ENCODE data around the gene DNM3. TPM values are rescaled to one million over a fixed set of nuclear protein-coding genes. Genes with fewer than 3 reads are reported as not detected.

DNM3 gene
- total RNA-seq, 2 experiments from 2014 or later, result 0.93 to 1.2 TPM

GRCh38 chr1:171997936-171998335 lies 156.6 kb downstream of the DNM3 start:
- Mint-ChIP-seq H3K27me3 (no peaks in the 10 kb centered on the region), H3K4me3 (no peak overlapping the region), H3K9me3 (no peaks in the 10 kb centered on the region), H3K36me3 (no peaks in the 10 kb centered on the region), H3K4me1 (ENCODE audit: low read depth) (no peaks in the 10 kb centered on the region), H3K27ac (no peak overlapping the region)
- ChIA-PET POLR2A (interaction anchor here (0.6 kb wide), 1 partner anchor 276 kb away, joined by 3 read pairs; no protein-coding TSS in a partner anchor), CTCF (no interaction called here)
- no peak for DNase-seq
- intact Hi-C loops (cut with micrococcal nuclease), result no loop called here

GRCh38 chr1:171998711-171999110 lies 157.4 kb downstream of the DNM3 start:
- Mint-ChIP-seq H3K4me1 (ENCODE audit: low read depth) (no peaks in the 10 kb centered on the region), H3K27ac (no peak overlapping the region), H3K27me3 (no peaks in the 10 kb centered on the region), H3K9me3 (no peaks in the 10 kb centered on the region), H3K4me3 (no peak overlapping the region), H3K36me3 (no peaks in the 10 kb centered on the region)
- CTCF ChIA-PET, result no interaction called here
- POLR2A ChIA-PET, result interaction anchor here (0.6 kb wide), 1 partner anchor 275 kb away, joined by 3 read pairs; no protein-coding TSS in a partner anchor
- intact Hi-C loops (cut with micrococcal nuclease), result no loop called here
- DNase-seq, result no peak

GRCh38 chr1:171999756-172000155 lies 158.5 kb downstream of the DNM3 start:
- intact Hi-C loops (cut with micrococcal nuclease), result loop anchor here (10.0 kb wide), 1 partner anchor 725 kb away; no protein-coding TSS in a partner anchor
- POLR2A ChIA-PET, result no interaction called here

DNA sequence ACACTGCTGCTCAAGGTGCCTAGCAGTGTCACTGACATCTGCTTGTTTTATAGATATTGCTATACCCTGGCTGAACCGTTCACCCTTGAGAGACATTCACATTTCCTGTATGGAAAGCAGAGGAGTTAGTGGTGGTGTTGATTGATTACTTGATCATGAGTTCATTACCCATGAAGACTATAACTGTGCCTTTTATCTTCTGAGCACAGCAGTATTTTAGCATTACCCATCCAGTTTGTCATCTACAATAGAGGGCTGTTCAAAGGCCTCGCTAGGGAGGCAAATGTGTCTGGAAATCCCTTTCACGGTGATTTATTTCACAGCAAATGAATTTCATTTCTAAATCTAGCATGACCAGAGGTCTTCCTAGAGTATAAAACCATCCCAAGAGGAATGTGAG lies 160.0 kb downstream of the DNM3 start:
- Mint-ChIP-seq H3K27me3 (no peaks in the 10 kb centered on the region), H3K36me3 (no peaks in the 10 kb centered on the region), H3K9me3 (no peaks in the 10 kb centered on the region), H3K4me3 (no peak overlapping the region), H3K27ac (no peak overlapping the region), H3K4me1 (ENCODE audit: low read depth) (no peaks in the 10 kb centered on the region)
- no peak for DNase-seq
- ChIA-PET POLR2A (no interaction called here), CTCF (interaction anchor here (2.4 to 4.8 kb wide), 4 partner anchors 15 to 450 kb away, joined by 16 to 40 read pairs (median 25); no protein-coding TSS in a partner anchor)
- intact Hi-C loops (cut with micrococcal nuclease), result loop anchor here (10.0 kb wide), 1 partner anchor 724 kb away; no protein-coding TSS in a partner anchor

More at GRCh38 chr1:171999756-172000155, 158.5 kb downstream of the DNM3 start:
- Mint-ChIP-seq H3K9me3 (no peaks in the 10 kb centered on the region), H3K27me3 (no peaks in the 10 kb centered on the region), H3K4me3 (no peak overlapping the region), H3K4me1 (ENCODE audit: low read depth) (no peaks in the 10 kb centered on the region), H3K27ac (no peak overlapping the region), H3K36me3 (no peaks in the 10 kb centered on the region)
- CTCF ChIA-PET, result interaction anchor here (1.3 to 3.9 kb wide), 2 partner anchors 14 to 400 kb away, joined by 4 to 33 read pairs; no protein-coding TSS in a partner anchor
- DNase-seq, result no peak

DNA sequence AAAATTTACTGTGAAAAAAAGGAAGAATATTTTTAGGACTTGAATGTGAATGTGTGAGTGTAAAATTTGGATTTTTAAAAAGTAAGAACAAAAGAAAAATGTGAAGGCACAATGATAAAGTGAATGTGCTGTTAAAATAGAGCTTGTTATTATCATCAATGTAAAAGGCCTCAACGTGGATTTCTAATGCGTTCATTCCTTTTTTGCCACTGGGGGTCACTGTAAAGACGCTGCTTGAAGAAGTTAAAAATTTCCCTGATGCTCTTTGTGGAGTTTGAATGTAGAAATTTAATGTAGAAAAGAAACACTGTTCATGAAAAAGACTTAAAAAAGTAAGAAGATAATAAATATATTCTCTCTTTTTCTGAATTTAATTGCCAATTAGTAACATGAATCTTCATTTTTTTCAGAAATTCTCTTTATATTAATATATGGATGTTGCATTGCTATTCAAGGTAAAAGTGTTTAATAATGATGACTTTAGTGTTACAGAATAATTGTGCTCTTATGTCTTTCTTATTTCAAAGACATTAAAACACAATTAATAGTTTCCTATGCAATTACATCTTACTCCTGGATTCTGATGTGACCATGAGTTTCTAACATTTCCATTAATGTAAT lies 161.5 kb downstream of the DNM3 start:
- intact Hi-C loops (cut with micrococcal nuclease), result loop anchor here (1.0 to 10.0 kb wide), 4 partner anchors 396 to 722 kb away; partner anchors contain the start of gene PIGC
- no peak overlapping the region for H3K4me3 Mint-ChIP-seq
- POLR2A ChIA-PET, result no interaction called here
- CTCF ChIA-PET, result interaction anchor here (0.6 to 4.8 kb wide), 32 partner anchors 8 to 1503 kb away, joined by 3 to 40 read pairs (median 4); partner anchors contain the start of gene PIGC
- no peaks in the 10 kb centered on the region for H3K9me3 Mint-ChIP-seq
- H3K27ac Mint-ChIP-seq, result no peak overlapping the region
- no peaks in the 10 kb centered on the region for H3K4me1 Mint-ChIP-seq (ENCODE audit: low read depth)
- no peaks in the 10 kb centered on the region for H3K27me3 Mint-ChIP-seq
- no peaks in the 10 kb centered on the region for H3K36me3 Mint-ChIP-seq
- peak; percentile 25 for DNase-seq

DNA sequence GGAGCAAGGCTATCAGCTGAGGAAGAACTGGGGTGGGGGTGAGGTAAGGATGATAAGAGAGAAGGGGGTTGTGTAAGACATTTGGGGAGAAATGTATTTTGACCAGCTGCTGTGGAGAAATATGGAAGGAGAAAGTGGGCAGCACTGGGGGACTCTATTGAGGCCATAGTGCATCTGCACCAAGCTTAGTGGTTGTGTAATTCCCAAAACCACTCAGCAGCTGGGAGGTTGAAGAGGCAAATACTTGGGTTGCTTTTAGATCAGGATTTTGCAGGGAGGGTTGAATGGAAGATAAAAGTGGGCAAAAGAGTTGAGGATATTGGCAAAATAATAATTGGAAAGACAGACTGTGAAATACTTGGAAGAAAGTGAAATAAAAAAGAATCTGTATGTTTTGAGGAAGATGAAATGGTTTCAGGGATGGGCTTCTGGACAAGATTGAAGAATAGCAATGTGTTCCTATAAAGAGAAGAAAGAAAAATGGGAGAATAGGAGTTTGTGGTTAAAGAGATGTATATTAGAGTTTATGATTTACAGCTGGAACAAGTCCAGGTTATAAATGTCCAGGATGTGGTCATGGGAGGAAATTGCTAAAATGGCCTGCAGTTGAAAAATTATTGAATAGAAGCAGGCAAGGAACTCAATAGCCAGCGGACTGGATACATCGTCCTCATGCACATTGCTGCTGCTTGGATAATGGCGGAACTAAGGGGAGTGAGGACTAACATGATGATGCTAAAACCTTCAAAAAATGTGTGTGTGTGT lies 162.7 kb downstream of the DNM3 start:
- no peaks in the 10 kb centered on the region for H3K36me3 Mint-ChIP-seq
- CTCF ChIA-PET, result interaction anchor here (0.5 to 4.8 kb wide), 11 partner anchors 18 to 716 kb away, joined by 3 to 40 read pairs (median 5); partner anchors contain the start of gene PIGC

GRCh38 chr1:172004671-172005070 lies 163.4 kb downstream of the DNM3 start:
- H3K4me1 Mint-ChIP-seq (ENCODE audit: low read depth), result no peaks in the 10 kb centered on the region
- intact Hi-C loops (cut with micrococcal nuclease), result loop anchor here (10.0 kb wide), 1 partner anchor 720 kb away; no protein-coding TSS in a partner anchor

More for the DNA sequence above, 162.7 kb downstream of the DNM3 start:
- Mint-ChIP-seq H3K4me3 (no peak overlapping the region), H3K27me3 (no peaks in the 10 kb centered on the region), H3K27ac (no peak overlapping the region), H3K4me1 (ENCODE audit: low read depth) (no peaks in the 10 kb centered on the region), H3K9me3 (no peaks in the 10 kb centered on the region)
- intact Hi-C loops (cut with micrococcal nuclease), result loop anchor here (2.0 to 10.0 kb wide), 2 partner anchors 441 to 721 kb away; partner anchors contain the start of gene PIGC
- no peak for DNase-seq
- POLR2A ChIA-PET, result no interaction called here

GRCh38 chr1:172005856-172006255 lies 164.6 kb downstream of the DNM3 start:
- CTCF ChIA-PET, result interaction anchor here (1.0 to 4.8 kb wide), 5 partner anchors 21 to 722 kb away, joined by 3 to 40 read pairs (median 5); no protein-coding TSS in a partner anchor
- DNase-seq, result no peak
- H3K36me3 Mint-ChIP-seq, result no peaks in the 10 kb centered on the region
- no peaks in the 10 kb centered on the region for H3K27me3 Mint-ChIP-seq
- H3K9me3 Mint-ChIP-seq, result peaks cover 11% of the 10 kb centered on the region
- no peak overlapping the region for H3K27ac Mint-ChIP-seq
- no peak overlapping the region for H3K4me3 Mint-ChIP-seq
- intact Hi-C loops (cut with micrococcal nuclease), result loop anchor here (10.0 kb wide), 1 partner anchor 719 kb away; no protein-coding TSS in a partner anchor
- POLR2A ChIA-PET, result no interaction called here
- H3K4me1 Mint-ChIP-seq (ENCODE audit: low read depth), result no peaks in the 10 kb centered on the region

More at GRCh38 chr1:172004671-172005070, 163.4 kb downstream of the DNM3 start:
- H3K9me3 Mint-ChIP-seq, result no peaks in the 10 kb centered on the region
- no peak for DNase-seq
- no peaks in the 10 kb centered on the region for H3K36me3 Mint-ChIP-seq
- no peak overlapping the region for H3K27ac Mint-ChIP-seq
- ChIA-PET POLR2A (no interaction called here), CTCF (interaction anchor here (0.5 to 4.8 kb wide), 6 partner anchors 19 to 436 kb away, joined by 3 to 40 read pairs (median 4); no protein-coding TSS in a partner anchor)
- no peak overlapping the region for H3K4me3 Mint-ChIP-seq
- no peaks in the 10 kb centered on the region for H3K27me3 Mint-ChIP-seq

DNA sequence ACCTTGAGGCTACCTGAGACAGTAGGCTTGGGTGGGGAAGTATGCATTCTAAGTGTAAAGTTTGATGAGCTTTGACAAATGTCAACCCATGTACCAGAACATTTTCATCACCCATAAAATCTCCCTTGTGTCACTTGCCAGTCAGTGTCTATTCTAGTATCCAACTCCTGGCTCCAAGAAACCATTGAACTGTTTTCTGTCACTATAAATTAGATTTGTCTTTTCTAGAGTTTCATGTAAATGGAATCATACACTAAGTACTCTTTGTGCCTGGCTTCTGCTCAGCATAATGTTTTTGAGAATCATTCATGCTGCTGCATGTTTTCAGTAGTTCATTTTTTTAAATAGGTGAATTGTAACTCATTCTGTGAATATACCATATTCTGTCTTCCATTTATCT lies 165.4 kb downstream of the DNM3 start:
- peaks cover 15% of the 10 kb centered on the region for H3K9me3 Mint-ChIP-seq
- intact Hi-C loops (cut with micrococcal nuclease), result loop anchor here (10.0 kb wide), 1 partner anchor 718 kb away; no protein-coding TSS in a partner anchor
- no peaks in the 10 kb centered on the region for H3K36me3 Mint-ChIP-seq
- POLR2A ChIA-PET, result no interaction called here
- H3K27me3 Mint-ChIP-seq, result no peaks in the 10 kb centered on the region
- no peak overlapping the region for H3K27ac Mint-ChIP-seq
- no peak for DNase-seq
- no peak overlapping the region for H3K4me3 Mint-ChIP-seq
- CTCF ChIA-PET, result interaction anchor here (1.2 to 1.4 kb wide), 2 partner anchors 393 to 438 kb away, joined by 3 to 5 read pairs; no protein-coding TSS in a partner anchor
- H3K4me1 Mint-ChIP-seq (ENCODE audit: low read depth), result no peaks in the 10 kb centered on the region

DNA sequence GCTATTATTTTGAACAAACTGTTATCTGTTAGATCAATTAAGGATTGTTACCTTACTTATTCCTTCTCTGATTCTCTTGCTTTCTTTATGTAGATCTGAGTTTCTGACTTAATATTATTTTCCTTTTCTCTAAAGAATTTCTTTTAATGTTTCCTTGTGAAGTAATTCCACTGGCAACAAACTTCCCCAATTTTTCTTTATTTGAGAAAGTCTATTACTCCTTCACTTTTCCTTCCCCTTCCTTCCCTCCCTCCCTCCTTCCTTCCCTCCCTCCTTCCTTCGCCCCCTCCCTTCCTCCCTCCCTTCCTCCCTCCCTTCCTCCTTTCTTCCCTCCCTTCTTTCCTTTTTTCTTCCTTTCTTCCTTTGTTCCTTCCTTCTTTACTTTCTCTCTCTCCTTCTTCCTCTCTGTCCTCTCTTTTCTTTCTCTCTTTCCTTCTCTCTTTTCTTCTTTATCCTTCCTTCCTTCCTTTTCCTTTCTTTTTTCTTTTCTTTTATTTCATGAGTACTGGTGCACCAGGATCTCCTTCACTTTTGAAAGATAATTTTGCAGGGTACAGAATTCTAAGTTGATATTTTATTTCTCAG lies 177.5 kb downstream of the DNM3 start:
- no peaks in the 10 kb centered on the region for H3K36me3 Mint-ChIP-seq

DNA sequence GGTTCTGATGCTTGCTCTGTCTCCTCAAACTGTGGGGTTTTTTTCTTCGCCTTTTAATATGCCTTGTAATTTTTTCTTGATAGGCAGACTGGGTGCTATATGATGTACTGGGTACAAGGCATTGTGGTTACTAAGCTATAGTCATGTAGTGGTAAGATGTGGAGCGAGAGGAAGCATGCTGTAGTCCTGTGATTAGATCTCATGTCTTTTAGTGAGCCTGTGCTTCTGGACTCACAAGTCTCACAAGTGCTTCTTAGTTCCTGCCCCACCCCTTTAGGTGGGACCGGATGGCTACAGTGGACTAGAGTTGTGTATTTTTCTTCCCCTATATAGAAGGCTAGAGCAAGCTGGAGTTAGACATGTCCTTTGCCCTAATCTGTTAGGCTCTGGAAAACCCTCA lies 178.7 kb downstream of the DNM3 start:
- no peak overlapping the region for H3K27ac Mint-ChIP-seq
- POLR2A ChIA-PET, result no interaction called here

More for the DNA sequence above, 177.5 kb downstream of the DNM3 start:
- H3K9me3 Mint-ChIP-seq, result no peaks in the 10 kb centered on the region
- H3K4me1 Mint-ChIP-seq (ENCODE audit: low read depth), result no peaks in the 10 kb centered on the region
- no peak for DNase-seq
- H3K4me3 Mint-ChIP-seq, result no peak overlapping the region
- H3K27me3 Mint-ChIP-seq, result peaks cover 6% of the 10 kb centered on the region
- H3K27ac Mint-ChIP-seq, result no peak overlapping the region
- intact Hi-C loops (cut with micrococcal nuclease), result no loop called here
- POLR2A ChIA-PET, result no interaction called here
- CTCF ChIA-PET, result no interaction called here

More for the DNA sequence above, 178.7 kb downstream of the DNM3 start:
- H3K9me3 Mint-ChIP-seq, result no peaks in the 10 kb centered on the region
- CTCF ChIA-PET, result no interaction called here
- H3K4me3 Mint-ChIP-seq, result no peak overlapping the region
- no peaks in the 10 kb centered on the region for H3K4me1 Mint-ChIP-seq (ENCODE audit: low read depth)
- H3K27me3 Mint-ChIP-seq, result peaks cover 6% of the 10 kb centered on the region
- intact Hi-C loops (cut with micrococcal nuclease), result no loop called here
- no peaks in the 10 kb centered on the region for H3K36me3 Mint-ChIP-seq
- DNase-seq, result no peak

All from activated CD4-positive, alpha-beta memory T cell treated with anti-CD3 and anti-CD28 coated beads for 36 hours (primary cell).